ENCODE data around the gene RANBP17.
"Not testable (repeated sequence)": the region's sequence is repeated elsewhere in the genome, so short reads cannot be mapped to it uniquely, and the experiment has no call there.

RANBP17 gene

DNA sequence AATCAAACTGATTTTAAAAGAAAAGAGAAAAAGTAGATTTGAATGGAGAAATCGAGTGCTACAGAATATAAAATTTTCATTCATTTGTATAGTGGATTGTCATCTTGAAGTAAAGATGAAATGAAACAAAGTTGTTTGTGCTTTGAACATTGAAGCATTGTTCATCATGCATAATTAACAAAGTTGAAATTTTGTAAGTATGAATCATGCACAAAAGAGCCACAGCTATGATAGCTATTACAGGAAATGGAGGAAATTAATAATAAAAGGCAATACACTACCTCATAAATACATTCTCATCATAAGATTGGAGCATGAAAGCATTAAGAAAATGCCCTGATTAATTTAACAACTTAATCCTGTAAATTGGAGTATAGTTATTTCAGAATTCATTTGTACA is 293.8 kb downstream of the RANBP17 start:
- no peak for DNase-seq (ENCODE audit: low spot score)

DNA sequence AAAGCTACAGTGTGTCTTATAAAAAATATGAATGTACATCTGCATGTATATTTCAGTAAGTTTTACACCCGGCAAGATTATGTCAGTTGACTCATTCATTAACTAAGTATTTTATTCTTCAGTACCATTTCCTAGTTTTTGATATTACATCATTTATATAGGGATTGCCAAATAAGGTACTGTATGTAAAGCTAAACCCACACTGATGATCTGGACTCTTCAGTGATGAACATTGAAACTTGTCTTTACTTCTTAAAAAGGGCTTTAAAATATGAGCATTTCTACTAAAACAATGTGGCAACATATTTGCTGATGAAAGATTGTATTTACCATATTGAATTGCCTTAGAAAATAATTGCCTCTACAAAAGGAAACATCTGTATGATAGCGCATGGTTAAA is 295.5 kb downstream of the RANBP17 start:
- no peak for DNase-seq (ENCODE audit: low spot score)

DNA sequence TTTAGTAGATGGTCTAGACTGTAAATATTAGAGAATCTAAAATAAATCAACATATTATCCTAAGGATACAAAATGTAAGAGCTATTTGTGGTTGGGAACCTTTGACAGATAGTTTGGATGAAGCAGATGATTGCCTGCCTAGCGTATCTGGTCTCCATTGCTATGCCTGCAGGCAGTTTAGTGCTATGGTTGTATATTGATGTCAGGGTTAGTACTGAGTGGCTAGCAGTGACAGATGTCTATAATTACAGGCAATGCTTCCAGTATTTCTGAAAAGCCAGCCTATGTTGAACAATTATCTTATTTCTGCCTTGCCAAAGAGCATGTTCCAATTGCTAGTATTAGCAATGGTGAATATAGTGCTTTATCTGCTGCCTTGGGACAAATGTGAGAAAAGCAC is 296.0 kb downstream of the RANBP17 start:
- DNase-seq (ENCODE audit: low spot score): no peak

GRCh38 chr5:171158581-171158980 is 296.8 kb downstream of the RANBP17 start:
- no peak for DNase-seq (ENCODE audit: low spot score)

DNA sequence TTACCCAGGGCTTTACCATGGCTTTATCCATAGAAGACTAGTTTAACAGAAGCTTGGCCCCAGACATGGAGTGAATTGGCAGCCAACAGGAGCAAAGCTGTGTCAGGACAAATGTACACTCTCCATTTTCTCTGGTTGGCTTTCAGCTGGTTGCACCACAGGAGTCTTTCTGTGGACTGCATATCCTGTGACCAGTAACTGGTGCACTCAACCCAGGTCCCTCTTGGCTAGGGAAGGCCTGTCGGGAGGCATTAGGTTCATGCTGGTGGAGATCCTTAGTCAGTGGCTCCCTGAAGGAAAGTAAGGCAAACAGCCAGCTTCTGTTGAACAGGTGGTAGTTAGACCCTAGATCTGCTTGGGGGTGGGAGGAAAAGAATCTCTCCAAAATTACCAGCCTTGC is 300.3 kb downstream of the RANBP17 start:
- no peak for DNase-seq (ENCODE audit: low spot score)

- DNase-seq (ENCODE audit: low spot score): no peak
Measured at GRCh38 chr5:171162596-171162995, 300.8 kb downstream of the RANBP17 start.

- no peak for DNase-seq (ENCODE audit: low spot score)
Measured at GRCh38 chr5:171166766-171167165, 304.9 kb downstream of the RANBP17 start.

DNA sequence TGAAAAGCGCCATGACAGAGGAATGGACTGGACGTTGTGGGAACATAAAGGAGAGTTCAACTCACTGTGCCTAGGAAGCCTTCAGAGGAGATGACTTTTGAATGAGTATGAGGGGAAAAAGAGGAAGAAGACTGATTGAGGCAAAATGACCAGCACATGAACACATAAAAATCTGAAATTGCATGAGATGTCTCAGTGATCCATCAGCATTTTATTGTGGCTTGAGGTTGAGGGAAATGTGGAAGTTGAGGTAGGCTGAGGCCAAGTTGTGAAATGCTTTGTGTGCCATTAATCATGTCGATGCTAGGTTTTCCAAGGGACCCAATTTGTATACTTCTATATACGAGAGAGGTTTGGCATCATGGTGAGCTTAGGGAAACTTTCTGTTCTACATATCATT is 306.4 kb downstream of the RANBP17 start:
- no peak for DNase-seq (ENCODE audit: low spot score)

- DNase-seq (ENCODE audit: low spot score): not testable (repeated sequence)
Measured at GRCh38 chr5:171174960-171175359, 313.1 kb downstream of the RANBP17 start.

GRCh38 chr5:171175746-171176145 is 313.9 kb downstream of the RANBP17 start:
- no peak for DNase-seq (ENCODE audit: low spot score)

DNA sequence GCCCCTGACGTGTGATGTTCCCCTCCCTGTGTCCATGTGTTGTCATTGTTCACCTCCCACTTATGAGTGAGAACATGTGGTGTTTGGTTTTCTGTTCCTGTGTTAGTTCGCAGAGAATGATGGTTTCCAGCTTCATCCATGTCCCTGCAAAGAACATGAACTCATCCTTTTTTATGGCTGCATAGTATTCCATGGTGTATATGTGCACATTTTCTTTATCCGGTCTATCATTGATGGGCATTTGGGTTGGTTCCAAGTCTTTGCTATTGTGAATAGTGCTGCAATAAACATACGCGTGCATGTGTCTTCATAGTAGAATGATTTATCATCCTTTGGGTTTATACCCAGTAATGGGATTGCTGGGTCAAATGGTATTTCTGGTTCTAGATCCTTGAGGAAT is 316.4 kb downstream of the RANBP17 start:
- DNase-seq (ENCODE audit: low spot score): not testable (repeated sequence)

DNA sequence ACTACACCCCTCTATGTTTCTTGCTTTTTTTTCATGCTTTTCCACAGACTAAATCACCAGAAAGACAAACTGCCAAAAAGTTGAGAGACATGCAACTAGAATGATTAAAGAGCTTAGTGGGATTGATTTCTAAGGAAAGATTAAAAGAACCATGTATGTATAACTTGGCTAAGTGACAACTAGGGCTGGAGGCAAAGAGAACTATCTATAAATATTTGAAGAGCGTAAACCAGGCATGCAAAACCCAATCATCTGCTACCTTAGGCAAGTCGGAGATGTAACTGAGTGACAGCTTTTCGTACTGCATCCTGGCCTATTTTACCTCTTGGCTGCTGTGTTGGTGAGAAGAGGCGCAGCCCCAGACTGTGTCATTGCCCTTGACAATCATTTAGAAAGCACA is 326.2 kb downstream of the RANBP17 start:
- no peak for DNase-seq (ENCODE audit: low spot score)

- no peak for DNase-seq (ENCODE audit: low spot score)
Measured at GRCh38 chr5:171189442-171189841, 327.6 kb downstream of the RANBP17 start.

- no peak for DNase-seq (ENCODE audit: low spot score)
Measured at GRCh38 chr5:171192111-171192510, 330.3 kb downstream of the RANBP17 start.

DNA sequence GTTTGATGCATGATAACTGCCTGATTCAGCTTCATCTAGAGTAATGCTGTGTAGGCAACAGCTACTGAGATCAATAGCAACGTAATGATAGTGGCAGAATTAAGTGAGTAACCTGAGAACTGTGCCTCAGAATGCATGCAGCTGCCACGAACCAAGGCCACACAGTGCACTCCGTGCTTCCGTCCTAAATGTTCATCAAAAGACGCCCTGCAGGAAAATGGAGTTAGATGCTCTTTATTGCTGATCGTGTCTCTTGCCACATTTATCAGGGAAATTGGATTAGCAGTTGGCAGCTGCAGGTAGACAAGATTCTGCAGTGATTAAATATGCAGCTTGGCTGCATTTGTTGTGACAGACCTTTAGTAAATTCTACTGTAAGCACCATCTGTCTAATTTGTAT is 339.5 kb downstream of the RANBP17 start:
- DNase-seq (ENCODE audit: low spot score): no peak

GRCh38 chr5:171205375-171205774 is 343.6 kb downstream of the RANBP17 start:
- no peak for DNase-seq (ENCODE audit: low spot score)

GRCh38 chr5:171207256-171207847 is 345.5 kb downstream of the RANBP17 start:
- peak; percentile 12 for DNase-seq (ENCODE audit: low spot score)

GRCh38 chr5:171221916-171222315 is 360.1 kb downstream of the RANBP17 start:
- DNase-seq (ENCODE audit: low spot score): no peak

GRCh38 chr5:171223927-171224326 is 362.1 kb downstream of the RANBP17 start:
- no peak for DNase-seq (ENCODE audit: low spot score)

DNA sequence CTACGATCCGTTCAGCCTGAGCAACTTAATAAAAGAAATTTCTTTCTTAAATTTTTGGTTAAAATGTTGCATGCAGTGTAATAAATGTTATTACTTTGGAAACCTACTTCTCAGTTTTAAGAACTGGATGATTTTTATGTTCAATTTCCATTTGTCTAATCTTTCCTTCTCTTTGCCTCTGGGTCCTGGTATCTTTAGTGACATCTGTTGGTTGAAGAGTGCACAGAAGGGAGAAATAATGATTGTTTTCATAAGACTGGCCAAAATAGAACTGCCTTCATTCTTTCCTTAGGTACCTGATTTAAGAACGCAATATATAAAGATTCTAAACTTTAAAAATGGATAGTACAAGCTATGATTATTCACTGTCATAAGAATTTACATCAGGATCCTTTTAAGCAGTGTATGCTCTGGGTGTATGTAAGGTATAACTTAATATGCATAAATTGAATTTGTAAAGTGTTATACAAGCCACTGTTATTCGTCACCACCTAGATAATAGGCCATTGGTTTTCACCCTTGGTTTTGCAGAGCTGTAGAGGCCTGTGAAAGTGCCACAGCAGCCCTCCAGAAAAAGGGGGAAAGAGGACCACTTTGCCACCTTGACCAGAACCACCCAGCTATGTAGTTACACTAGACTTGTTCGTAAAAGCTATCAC is 364.4 kb downstream of the RANBP17 start:
- DNase-seq (ENCODE audit: low spot score): no peak

- no peak for DNase-seq (ENCODE audit: low spot score)
Measured at GRCh38 chr5:171226864-171227263, 365.0 kb downstream of the RANBP17 start.

- DNase-seq (ENCODE audit: low spot score): no peak
Measured at GRCh38 chr5:171236651-171237050, 374.8 kb downstream of the RANBP17 start.

DNA sequence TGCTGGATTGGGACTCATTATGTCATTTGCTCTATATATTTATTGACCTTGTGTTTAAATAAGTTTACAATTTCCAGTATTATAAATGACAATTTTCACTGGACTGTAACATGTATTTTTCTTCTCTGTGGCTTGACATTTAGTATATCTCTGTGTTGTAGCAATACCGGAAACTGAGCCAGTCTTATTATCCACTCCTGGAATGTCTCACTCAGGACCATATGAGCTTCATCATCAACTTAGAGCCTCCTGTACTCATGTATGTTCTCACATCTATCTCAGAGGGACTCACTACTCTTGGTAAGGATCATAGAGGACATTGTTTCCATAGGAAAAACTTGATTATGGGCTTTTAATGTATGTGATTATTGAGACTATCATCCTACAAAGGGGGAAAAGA is 380.7 kb downstream of the RANBP17 start:
- no peak for DNase-seq (ENCODE audit: low spot score)

DNA sequence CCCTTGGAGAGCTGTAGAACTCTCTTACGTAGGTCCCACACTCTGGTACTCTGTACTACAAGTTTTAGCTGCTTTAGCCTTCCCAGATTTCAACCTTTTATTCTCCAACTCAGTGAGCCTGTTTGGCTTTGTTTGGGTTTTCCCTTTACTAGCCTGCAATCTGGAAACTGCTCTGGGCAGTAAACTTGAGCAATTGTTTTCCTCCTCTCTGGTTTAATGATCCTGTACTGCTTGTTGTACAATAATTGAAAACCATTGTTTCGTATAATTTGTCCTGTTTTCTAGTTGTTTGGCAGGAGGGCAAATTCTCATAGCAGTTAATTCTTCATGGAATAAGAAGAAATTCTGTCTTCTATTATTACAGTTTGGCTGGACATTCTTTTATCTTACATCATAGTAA is 384.4 kb downstream of the RANBP17 start:
- DNase-seq (ENCODE audit: low spot score): no peak

Measured in globus pallidus (tissue), 1 donor.